Spleen (tissue), 7 donors: ENCODE results near the gene SLAMF1.

Experiments used
- CTCF ChIP-seq, 11 experiments: fragments of 200-600 bp in 7 of 11; fragments of 450-650 bp in 4 of 11; sonication (generic) in 4 of 11; IDR thresholded peaks in 8 of 11; conservative IDR thresholded peaks in 3 of 11; 1 replicate in 7 of 11; 2 replicates in 4 of 11; pipeline versions ENCODE4 v1.4.0 to v1.8.0; 2016 to 2021; ENCODE audit warnings: antibody characterized with exemption in 11 of 11, inconsistent platforms in 4 of 11, mild to moderate bottlenecking in 1 of 11
- POLR2A ChIP-seq, 3 donors: fragments of 450-650 bp; IDR thresholded peaks; one replicate each; pipeline ENCODE4 v1.5.1; 2017; ENCODE audit warnings: antibody characterized with exemption in 3 of 3, mild to moderate bottlenecking in 1 of 3
- POLR2AphosphoS5 ChIP-seq, 3 donors: sonication (generic); formaldehyde crosslinking; IDR thresholded peaks; one replicate each; pipeline ENCODE4 v1.5.1; 2017; ENCODE audit warnings: antibody characterized with exemption in 3 of 3
- donor health status: DM: no; HTN: no; CAD: no; lungs with moderate emphysema.
- donor health status: DM: no; HTN: no; CAD: no.
- donor health status: DM: no; HTN: no; CAD: no.

- TF ChIP-seq CTCF (IDR thresholded peaks at IDR 0.05 in 8 of 11, conservative IDR thresholded peaks at IDR 0.05 in 3 of 11), result no peak
- no peak for TF ChIP-seq POLR2A (IDR thresholded peaks at IDR 0.05)
- no peak for TF ChIP-seq POLR2AphosphoS5 (IDR thresholded peaks at IDR 0.05)
Measured at GRCh38 chr1:160605792-160606479, 40.9 kb downstream of the SLAMF1 start.
